ENCODE measurements around the gene KDF1.

Gene KDF1

DNA sequence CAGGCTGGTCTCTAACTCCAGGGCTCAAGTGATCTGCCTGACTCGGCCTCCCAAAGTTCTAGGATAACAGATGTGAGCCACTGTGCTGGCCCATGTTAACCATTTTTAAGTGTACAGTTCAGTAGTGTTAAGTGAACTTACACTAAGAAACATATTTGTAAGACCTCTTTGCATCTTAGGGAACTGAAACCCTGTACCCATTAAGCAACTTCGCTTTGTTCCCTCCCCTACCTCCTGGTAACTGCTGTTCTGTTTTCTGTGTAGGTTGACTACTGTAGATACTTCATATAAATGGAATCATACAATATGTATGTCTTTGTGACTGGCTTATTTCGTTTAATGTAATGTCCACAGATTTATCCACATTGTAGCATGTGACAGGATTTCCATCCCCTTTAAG lies 27.7 kb downstream of the KDF1 start:
- ChIA-PET POLR2A (no interaction called here), CTCF (no interaction called here)
- no peak for DNase-seq (ENCODE audit: extremely low spot score)
- TF ChIP-seq NFRKB (IDR thresholded peaks at IDR 0.05), result no peak
- no peak for TF ChIP-seq ARNT (IDR thresholded peaks at IDR 0.05)
- no peak for TF ChIP-seq CTBP1 (IDR thresholded peaks at IDR 0.05; ENCODE audit: borderline replicate concordance)

GRCh38 chr1:26923711-26924110 lies 36.6 kb downstream of the KDF1 start:
- POLR2A ChIA-PET, result interaction anchor here (1.1 to 1.5 kb wide), 4 partner anchors 11 to 58 kb away, joined by 3 to 5 read pairs (median 4); partner anchors contain the start of genes GPATCH3 and GPN2
- TF ChIP-seq ARNT (IDR thresholded peaks at IDR 0.05) (no peak), FOXM1 (IDR thresholded peaks at IDR 0.05; ENCODE audit: borderline replicate concordance) (no peak), NFRKB (IDR thresholded peaks at IDR 0.05) (no peak), ELF4 (IDR thresholded peaks at IDR 0.05) (no peak), SUZ12 (IDR thresholded peaks at IDR 0.05) (no peak), L3MBTL2 (conservative IDR thresholded peaks at IDR 0.05) (no peak), HDGF (IDR thresholded peaks at IDR 0.05; ENCODE audit: borderline replicate concordance) (no peak), SP1 (IDR thresholded peaks at IDR 0.05) (no peak), ZNF384 (IDR thresholded peaks at IDR 0.05) (no peak), TARDBP (IDR thresholded peaks at IDR 0.05) (no peak), FOXK2 (IDR thresholded peaks at IDR 0.05) (no peak)
- TF ChIP-seq, protein P1, sequence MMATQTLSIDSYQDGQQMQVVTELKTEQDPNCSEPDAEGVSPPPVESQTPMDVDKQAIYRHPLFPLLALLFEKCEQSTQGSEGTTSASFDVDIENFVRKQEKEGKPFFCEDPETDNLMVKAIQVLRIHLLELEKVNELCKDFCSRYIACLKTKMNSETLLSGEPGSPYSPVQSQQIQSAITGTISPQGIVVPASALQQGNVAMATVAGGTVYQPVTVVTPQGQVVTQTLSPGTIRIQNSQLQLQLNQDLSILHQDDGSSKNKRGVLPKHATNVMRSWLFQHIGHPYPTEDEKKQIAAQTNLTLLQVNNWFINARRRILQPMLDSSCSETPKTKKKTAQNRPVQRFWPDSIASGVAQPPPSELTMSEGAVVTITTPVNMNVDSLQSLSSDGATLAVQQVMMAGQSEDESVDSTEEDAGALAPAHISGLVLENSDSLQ (IDR thresholded peaks at IDR 0.05), result no peak
- CTCF ChIA-PET, result interaction anchor here (0.5 kb wide), 2 partner anchors 30 to 430 kb away, joined by 3 to 5 read pairs; no protein-coding TSS in a partner anchor
- no peak for DNase-seq (ENCODE audit: extremely low spot score)

DNA sequence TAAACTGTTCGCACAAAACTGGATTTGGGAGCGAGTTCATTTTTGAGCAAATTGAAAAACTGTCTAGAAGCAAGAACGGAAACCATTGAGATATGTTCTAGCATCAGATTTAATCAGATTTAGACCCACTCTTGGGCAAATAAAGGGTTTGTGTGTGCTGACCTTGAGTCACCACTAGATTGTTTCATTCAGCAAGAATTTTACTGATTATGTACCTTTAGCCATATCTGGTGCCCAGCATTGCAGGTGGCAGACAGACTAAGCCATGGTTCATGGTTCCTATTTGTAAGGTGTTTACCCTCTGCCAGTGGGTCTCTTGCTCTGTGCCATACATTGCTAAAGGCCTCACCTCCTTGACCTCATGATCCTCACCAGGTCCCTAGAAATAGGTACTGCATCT lies 37.4 kb downstream of the KDF1 start:
- CTCF ChIA-PET, result interaction anchor here (0.5 kb wide), 1 partner anchor 31 kb away, joined by 3 read pairs; no protein-coding TSS in a partner anchor
- no peak for TF ChIP-seq LEF1 (IDR thresholded peaks at IDR 0.05; ENCODE audit: borderline replicate concordance)
- no peak for TF ChIP-seq ARNT (IDR thresholded peaks at IDR 0.05)
- no peak for TF ChIP-seq ZNF384 (IDR thresholded peaks at IDR 0.05)
- TF ChIP-seq BHLHE40 (IDR thresholded peaks at IDR 0.05; ENCODE audit: borderline replicate concordance), result no peak
- no peak for TF ChIP-seq TARDBP (IDR thresholded peaks at IDR 0.05)
- TF ChIP-seq FOXM1 (IDR thresholded peaks at IDR 0.05; ENCODE audit: borderline replicate concordance), result no peak
- TF ChIP-seq SUZ12 (IDR thresholded peaks at IDR 0.05), result no peak
- TF ChIP-seq SP1 (IDR thresholded peaks at IDR 0.05), result no peak
- TF ChIP-seq, protein P1 (IDR thresholded peaks at IDR 0.05), result no peak
- no peak for TF ChIP-seq FOXK2 (IDR thresholded peaks at IDR 0.05)
- TF ChIP-seq CTBP1 (IDR thresholded peaks at IDR 0.05; ENCODE audit: borderline replicate concordance), result no peak
- TF ChIP-seq NFRKB (IDR thresholded peaks at IDR 0.05), result no peak
- TF ChIP-seq HDGF (IDR thresholded peaks at IDR 0.05; ENCODE audit: borderline replicate concordance), result no peak
- TF ChIP-seq L3MBTL2 (conservative IDR thresholded peaks at IDR 0.05), result no peak
- no peak for TF ChIP-seq FOXA1 (IDR thresholded peaks at IDR 0.05)
- DNase-seq (ENCODE audit: extremely low spot score), result no peak
- POLR2A ChIA-PET, result interaction anchor here (1.1 kb wide), 1 partner anchor 22 kb away, joined by 5 read pairs; the partner anchor contains the start of gene GPATCH3

DNA sequence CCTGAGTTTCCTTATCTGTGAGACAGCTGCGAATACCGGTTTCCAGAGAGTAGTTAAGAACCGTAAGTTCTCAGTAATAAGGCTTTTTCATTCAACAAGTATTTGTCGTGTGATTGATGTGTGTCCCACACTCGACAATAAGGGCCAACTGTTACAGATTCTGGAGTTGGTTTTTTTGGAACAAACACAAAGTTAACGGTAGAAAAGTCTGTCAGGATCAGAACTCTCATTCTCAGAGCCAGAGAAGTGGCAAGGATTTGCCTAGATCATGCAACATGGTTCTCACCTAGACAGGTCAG lies 37.9 kb downstream of the KDF1 start:
- no peak for DNase-seq (ENCODE audit: extremely low spot score)
- TF ChIP-seq ELF4 (IDR thresholded peaks at IDR 0.05), result no peak
- no peak for TF ChIP-seq SP1 (IDR thresholded peaks at IDR 0.05)
- TF ChIP-seq LEF1 (IDR thresholded peaks at IDR 0.05; ENCODE audit: borderline replicate concordance), result no peak
- no peak for TF ChIP-seq ARNT (IDR thresholded peaks at IDR 0.05)
- no peak for TF ChIP-seq FOXM1 (IDR thresholded peaks at IDR 0.05; ENCODE audit: borderline replicate concordance)
- TF ChIP-seq CTBP1 (IDR thresholded peaks at IDR 0.05; ENCODE audit: borderline replicate concordance), result no peak
- no peak for TF ChIP-seq BHLHE40 (IDR thresholded peaks at IDR 0.05; ENCODE audit: borderline replicate concordance)
- TF ChIP-seq, protein P1 (IDR thresholded peaks at IDR 0.05), result no peak
- no peak for TF ChIP-seq TARDBP (IDR thresholded peaks at IDR 0.05)
- no peak for TF ChIP-seq SUZ12 (IDR thresholded peaks at IDR 0.05)
- no peak for TF ChIP-seq HDGF (IDR thresholded peaks at IDR 0.05; ENCODE audit: borderline replicate concordance)
- TF ChIP-seq NFRKB (IDR thresholded peaks at IDR 0.05), result no peak
- no peak for TF ChIP-seq FOXK2 (IDR thresholded peaks at IDR 0.05)
- TF ChIP-seq L3MBTL2 (conservative IDR thresholded peaks at IDR 0.05), result no peak
- ChIA-PET POLR2A (interaction anchor here (0.9 to 1.4 kb wide), 2 partner anchors 18 to 22 kb away, joined by 3 to 4 read pairs; partner anchors contain the start of gene GPATCH3), CTCF (no interaction called here)

DNA sequence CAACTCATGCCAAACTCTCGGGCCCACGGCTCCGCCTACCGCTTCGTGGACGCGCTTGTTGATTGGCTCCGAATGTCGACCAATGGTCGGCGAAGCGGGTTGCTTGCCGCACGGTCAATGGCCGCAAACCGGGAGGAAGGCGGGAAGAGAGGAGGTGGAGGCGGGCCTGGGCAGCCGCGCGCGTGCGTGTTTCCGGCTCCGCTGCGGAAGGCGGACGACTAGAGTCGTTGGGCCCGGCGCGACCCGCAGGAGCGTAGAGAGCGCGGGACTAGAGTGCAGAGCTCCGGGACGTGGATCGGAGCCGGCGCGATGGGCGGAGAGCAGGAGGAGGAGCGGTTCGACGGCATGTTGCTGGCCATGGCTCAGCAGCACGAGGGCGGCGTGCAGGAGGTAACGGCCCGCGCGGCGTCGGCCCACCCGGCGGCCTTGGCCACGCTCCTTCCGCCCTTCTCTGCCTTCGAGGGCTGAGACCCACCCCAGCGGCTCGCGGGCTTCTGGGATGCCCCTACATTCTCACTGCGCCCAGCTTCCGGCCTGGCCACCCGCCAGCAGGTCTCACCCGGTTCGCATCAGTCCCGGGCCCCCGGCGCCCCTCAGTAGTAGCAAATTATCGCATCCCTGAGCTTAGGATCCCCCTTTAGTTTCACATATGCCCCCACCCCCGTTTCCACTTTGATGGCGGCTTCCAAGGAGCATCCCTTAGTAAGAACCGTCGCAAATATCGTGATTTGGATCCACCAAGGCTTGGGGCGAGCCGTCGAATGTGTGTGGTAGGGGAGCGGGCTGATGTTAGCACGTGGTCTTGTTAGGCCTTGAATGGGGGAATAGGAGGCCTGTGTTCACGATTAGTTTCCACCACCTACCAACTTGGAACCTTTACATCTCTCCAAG lies 38.5 kb downstream of the KDF1 start, which contains the start of gene NUDC:
Gene NUDC, plus strand, starts transcription at position 204 of the 891 bp plus-strand sequence. Its CDS starts 106 bp downstream, at position 310.
- POLR2A ChIA-PET, result interaction anchor here (0.9 to 1.5 kb wide), 3 partner anchors 17 to 57 kb away, joined by 3 to 4 read pairs (median 4); partner anchors contain the start of gene GPATCH3
- CTCF ChIA-PET, result no interaction called here

More for the DNA sequence above, 38.5 kb downstream of the KDF1 start, which contains the start of gene NUDC:
- DNase-seq (ENCODE audit: extremely low spot score), result peak; percentile 97
- TF ChIP-seq FOXK2 (IDR thresholded peaks at IDR 0.05) (no peak), L3MBTL2 (conservative IDR thresholded peaks at IDR 0.05) (peak; percentile 94)
- TF ChIP-seq, protein P1 (IDR thresholded peaks at IDR 0.05), result peak; percentile 96

All from HEK293T (cell line).